Measurements from ENCODE around the gene HOXC13. TPM values are rescaled to one million over a fixed set of nuclear protein-coding genes. Genes with fewer than 3 reads are reported as not detected.

The HOXC13 gene, protein sequence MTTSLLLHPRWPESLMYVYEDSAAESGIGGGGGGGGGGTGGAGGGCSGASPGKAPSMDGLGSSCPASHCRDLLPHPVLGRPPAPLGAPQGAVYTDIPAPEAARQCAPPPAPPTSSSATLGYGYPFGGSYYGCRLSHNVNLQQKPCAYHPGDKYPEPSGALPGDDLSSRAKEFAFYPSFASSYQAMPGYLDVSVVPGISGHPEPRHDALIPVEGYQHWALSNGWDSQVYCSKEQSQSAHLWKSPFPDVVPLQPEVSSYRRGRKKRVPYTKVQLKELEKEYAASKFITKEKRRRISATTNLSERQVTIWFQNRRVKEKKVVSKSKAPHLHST
- not detected in 2 replicates for total RNA-seq

DNA sequence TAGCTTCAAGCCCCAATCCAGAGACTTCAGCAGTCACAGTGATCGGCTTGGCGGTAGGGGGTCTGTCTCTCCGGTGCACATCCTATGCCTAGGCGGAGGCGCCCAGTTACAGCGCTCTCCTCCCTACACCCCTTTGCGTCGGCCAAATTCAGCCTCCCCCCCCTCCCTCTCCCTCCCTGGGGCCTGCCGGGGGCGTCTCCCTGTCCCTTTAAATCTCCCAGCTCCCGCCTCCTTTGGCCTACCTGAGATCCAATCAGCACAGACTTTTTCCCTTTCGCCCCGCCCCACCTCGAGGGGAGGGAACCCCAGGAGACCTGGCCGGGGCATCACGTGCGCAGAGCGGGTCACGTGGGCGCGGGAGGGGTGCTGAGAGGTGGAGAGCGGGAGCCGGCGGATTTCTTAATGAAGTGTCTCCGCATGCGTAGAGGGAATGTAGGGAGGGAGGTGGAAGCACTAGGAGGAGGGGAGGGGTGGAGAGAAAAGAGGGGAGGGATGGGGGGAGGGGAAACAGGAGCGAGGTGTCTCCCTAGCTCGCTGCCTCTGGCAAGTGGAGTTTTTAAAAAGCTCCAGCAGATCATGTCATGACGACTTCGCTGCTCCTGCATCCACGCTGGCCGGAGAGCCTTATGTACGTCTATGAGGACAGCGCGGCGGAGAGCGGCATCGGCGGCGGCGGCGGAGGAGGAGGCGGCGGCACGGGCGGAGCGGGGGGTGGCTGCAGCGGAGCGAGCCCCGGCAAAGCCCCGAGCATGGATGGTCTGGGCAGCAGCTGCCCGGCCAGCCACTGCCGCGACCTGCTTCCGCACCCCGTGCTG, at the start of gene HOXC13:
Gene HOXC13, plus strand, starts transcription at position 506 of the 815 bp plus-strand sequence. Its CDS starts 76 bp downstream, at position 582.

DNA sequence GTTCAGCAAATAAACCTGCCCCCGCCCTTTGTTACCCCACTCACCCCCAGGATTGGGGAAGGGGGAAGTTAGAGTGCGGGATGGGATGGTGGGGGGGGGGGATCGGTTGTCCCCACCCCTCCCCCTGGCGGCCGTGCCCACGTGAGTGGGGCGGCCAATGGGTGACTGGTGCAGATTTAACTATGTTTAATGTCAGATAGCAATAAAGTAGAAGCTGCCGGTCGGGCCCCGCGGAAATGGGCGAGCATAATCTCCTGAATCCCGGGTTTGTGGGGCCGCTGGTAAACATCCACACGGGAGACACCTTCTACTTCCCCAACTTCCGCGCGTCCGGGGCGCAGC, 16.0 kb downstream of the HOXC13 start, which contains the start of gene HOXC12:
Gene HOXC12, plus strand, starts transcription at position 210 of the 342 bp plus-strand sequence. Its CDS starts 27 bp downstream, at position 237.

DNA sequence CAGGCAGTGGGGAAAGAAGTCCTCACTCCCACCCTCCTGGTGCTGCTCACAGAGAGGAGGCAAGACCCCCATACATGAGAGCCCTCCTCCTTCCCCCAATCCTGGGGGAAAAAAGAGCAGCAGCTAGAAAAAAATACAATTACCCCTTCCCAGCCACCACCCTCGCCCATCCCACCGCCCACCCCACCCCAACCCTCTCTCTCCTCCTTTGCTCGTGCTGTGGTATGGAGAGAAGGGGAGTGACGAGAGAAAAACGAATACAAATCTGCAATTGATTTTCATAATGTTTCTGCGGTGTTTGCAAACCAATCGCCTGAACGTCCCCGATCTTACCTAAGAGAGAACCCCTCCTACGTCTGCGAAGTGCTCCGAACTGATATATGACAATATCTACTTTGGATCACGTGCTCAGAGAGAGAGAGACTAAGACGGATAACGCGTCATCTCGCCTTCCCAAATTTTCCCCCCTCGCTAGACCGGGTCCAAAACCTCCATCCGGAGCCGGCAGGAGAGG, 34.1 kb downstream of the HOXC13 start, which contains the start of gene HOXC11:
Gene HOXC11, plus strand, starts transcription at position 405 of the 514 bp plus-strand sequence. CDS start 116 bp downstream, outside the sequence.

DNA sequence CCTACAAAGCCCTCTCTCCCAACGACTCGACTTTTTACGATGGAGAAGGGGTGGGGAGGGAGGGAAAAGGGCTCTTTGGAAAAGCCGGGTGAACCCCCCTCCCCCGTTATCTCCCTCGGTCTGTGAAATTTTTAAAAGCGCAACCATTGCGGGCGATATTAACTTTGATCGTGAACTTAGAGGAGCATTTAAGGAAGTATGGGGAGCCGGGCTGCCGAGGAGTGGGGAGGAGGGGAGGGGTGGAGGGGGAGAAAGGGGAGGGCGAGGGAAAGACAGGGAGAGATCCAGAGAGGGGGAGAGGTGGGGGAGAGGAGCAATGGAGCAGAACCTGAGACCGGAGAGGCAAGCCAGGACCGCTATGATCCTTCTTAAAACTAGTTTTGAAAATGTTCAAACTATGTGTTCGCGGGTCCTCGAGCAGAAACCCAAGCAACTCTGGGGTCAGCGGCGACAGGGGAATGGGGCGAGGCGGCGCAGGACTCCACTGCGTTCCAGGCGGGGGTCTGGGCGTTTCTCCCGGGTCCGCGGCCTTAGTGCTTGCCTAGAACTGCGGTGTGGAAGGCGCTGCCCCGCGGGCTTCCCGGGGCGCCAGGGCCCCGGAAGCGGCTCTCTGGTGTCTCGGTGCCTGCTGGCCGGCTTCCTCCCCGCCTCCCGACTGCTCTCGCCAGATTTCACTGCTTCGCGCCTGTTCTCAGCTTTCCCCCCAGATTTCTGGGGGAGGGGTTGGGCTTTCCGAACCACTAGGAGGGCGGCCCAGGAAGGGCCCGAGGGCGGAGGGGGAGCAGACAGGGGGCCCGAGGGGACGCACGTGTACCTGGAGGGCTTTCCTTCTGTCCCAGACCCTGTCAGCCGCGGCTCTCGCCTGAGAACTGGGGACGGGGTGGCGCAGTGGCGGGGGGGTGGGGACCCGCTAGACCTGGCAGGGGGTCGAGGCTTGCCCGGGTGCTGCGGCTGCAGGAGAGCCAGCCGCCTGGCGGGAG, 35.7 kb downstream of the HOXC13 start, which contains the start of gene HOTAIR:
Gene HOTAIR, minus strand, starts transcription at position 871 of the 980 bp plus-strand sequence.

DNA sequence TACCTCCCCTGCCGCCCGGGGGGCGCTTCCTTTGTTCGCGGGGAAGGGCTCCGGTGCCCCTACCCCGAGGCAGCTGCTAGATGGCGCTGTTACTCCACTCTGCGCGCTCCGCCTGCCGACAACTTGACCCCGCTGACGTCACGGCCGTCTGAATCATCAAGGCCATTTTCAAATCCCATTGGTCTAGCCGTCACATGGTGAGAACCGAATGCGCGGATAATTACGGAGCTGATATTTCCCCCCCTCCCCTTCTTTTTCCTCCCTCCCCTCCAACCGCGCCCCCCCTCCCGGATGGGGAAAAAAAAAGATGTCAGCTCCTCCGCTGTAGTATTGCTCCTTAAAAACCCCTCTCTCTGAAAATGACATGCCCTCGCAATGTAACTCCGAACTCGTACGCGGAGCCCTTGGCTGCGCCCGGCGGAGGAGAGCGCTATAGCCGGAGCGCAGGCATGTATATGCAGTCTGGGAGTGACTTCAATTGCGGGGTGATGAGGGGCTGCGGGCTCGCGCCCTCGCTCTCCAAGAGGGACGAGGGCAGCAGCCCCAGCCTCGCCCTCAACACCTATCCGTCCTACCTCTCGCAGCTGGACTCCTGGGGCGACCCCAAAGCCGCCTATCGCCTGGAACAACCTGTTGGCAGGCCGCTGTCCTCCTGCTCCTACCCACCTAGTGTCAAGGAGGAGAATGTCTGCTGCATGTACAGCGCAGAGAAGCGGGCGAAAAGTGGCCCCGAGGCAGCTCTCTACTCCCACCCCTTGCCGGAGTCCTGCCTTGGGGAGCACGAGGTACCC, 46.5 kb downstream of the HOXC13 start, which contains the start of gene HOXC10:
Gene HOXC10, plus strand, starts transcription at position 246 of the 791 bp plus-strand sequence. Its CDS starts 114 bp downstream, at position 360.

Other genes with a start within 250 kb of the HOXC13 start
- gene CALCOCO1, start 211.4 kb upstream of the HOXC13 start, total RNA-seq = 68.6 and 78.7 TPM in 2 replicates
- not detected in 2 replicates for gene CISTR, start 186.9 kb upstream of the HOXC13 start, total RNA-seq
- gene HOXC12, start 16.1 kb downstream of the HOXC13 start, total RNA-seq = not detected in 2 replicates
- 1.2 and 3.2 TPM in 2 replicates for gene HOXC11, start 34.3 kb downstream of the HOXC13 start, total RNA-seq
- gene HOTAIR, start 36.1 kb downstream of the HOXC13 start, total RNA-seq = 1.4 TPM in 2 replicates
- gene HOXC10, start 46.3 kb downstream of the HOXC13 start, total RNA-seq = not detected in 2 replicates
- 2.0 and 7.6 TPM in 2 replicates for gene HOXC9, start 61.3 kb downstream of the HOXC13 start, total RNA-seq
- 0.18 TPM in 1 of 2 replicates, not detected in the other for gene HOXC8, start 70.2 kb downstream of the HOXC13 start, total RNA-seq
- 0.86 and 2.5 TPM in 2 replicates for gene HOXC6, start 89.6 kb downstream of the HOXC13 start, total RNA-seq
- not detected in 2 replicates for gene HOXC5, start 94.2 kb downstream of the HOXC13 start, total RNA-seq
- gene HOXC4, start 115.0 kb downstream of the HOXC13 start, total RNA-seq = 0.58 TPM in 1 of 2 replicates, not detected in the other